OCI-M2 (cell line): Measurements from ENCODE around the gene ARHGAP27.

ENCODE experiments used
- DNase-seq: peaks from one replicate; lab custom pipeline; 2025; ENCODE audit not compliant: unreplicated experiment; lab: John Stamatoyannopoulos, UW

The ARHGAP27 gene

DNA sequence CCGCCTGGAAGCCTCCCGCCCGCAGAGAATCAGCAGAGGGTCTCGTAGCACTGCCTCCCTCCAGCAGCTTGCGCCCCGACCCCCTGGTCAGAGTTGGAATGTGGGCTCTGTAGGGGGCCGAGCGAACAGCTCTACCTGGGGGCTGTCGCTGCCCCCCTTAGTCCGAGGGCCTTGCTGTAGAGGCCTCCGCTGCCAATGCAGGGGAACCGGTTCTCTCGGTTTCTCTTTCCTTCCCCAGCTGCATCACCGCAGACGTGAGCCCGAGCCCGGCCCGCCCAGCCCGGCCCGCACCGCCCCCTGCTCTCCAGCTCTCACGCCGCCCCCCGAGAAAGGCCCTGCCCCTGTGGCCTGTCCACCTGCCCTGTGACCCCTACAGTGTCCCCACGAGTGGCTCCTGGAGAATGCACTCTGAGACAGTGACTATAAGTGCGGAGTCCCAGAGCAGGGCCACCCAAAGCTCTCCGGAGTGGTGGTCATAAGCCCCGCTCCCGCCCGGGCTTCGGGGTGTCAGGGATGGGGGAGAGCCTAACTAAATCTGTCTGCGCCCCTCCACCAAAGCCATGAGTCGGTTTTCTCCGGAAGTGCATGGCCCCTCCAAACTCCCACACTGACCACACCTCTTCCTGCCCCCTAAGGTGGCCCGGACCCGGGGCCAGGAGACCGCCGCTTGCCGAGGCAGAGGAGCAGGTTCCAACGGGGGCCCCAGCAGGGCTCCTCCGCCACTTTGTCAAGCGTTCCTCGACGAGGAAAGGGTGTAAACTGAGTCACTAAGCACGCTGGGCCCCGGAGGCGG lies 1.7 kb downstream of the ARHGAP27 start:
- no peak for DNase-seq

DNA sequence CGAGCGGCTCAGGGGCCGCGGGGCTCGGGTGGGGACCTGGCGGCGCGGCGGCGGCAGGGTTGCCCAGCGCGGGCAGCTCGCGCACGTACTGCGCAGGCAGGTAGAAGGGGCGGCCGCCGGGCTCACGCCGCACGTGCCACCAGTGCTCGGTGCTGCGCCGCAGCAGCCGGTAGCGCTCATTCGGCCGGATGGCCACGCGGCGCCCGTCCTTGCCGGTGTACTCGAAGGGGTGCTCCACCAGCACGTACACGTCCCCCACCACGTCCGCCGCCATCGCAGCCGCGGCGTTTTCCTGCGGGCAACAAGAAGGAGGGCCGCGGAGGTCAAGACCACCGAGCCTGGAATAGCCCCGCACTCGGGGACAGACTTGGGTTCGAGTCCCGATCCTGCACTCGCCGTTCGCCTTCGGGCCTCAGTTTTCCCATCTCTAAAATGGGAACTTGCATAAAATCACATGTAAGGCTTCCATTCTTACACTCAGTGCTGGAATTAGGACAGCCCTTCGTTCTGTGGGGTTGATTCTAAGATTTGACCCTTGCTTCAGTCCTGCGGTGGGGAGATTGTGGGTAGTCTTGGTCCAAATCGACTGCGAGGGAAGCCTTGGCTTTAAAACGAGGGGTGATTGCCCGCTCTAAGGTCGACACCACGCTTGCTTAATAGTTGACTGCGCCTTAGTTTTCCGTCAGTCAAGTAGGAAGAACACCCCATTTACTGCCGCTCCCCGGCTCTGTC lies 2.5 kb downstream of the ARHGAP27 start:
- DNase-seq, result no peak

DNA sequence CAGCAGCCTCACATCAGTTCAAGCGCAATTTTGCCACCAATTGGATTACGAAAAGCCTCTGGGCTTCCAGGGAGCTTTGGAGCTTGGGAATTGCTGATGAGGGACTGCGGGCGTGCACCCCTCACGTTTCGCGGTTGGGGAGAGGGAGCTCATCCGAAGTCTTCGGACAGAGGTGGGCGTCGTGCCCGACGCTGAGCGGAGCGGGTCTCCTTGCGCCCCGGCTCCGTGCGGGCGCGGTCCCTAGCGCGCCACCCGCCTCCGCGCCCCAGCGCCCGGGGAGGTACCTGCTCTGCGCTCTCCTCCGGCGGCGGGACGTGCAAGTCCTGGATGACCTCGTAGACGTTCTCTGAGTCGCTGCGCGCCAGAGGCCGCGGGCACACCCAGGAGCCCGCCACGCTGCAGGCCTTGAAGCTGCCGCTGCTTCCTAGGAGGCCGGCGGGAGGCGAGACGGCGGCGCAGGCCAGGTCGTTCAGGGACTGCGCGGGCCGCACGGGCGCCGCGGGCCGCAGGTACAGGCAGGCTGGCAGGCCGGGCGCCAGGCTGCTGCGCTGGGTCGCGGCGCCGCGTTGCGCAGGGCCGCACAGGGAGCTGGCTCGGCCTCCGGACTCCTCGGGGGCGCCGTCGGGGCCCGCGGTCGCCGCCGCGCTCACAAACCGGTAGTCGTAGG lies 3.2 kb downstream of the ARHGAP27 start:
- DNase-seq, result no peak

DNA sequence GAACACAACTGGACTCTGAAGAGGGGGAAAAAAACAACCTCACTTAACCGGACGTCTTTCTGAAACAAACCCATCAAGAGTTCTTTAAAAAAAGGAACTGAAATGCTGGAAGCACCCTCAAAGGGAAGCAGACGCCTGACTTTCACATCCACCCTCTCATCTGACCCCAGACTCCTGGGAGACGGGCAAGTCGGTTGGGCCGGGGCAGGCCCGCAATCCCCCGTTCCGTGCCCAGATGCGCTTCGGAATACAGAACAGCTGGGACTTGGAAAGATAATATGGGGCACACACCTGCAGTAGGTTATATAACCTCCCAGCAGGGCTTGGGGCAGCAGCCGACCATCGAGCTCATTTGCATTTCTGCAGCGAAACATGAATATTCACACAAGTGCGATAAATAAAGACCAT lies 3.7 kb downstream of the ARHGAP27 start:
- DNase-seq, result no peak

DNA sequence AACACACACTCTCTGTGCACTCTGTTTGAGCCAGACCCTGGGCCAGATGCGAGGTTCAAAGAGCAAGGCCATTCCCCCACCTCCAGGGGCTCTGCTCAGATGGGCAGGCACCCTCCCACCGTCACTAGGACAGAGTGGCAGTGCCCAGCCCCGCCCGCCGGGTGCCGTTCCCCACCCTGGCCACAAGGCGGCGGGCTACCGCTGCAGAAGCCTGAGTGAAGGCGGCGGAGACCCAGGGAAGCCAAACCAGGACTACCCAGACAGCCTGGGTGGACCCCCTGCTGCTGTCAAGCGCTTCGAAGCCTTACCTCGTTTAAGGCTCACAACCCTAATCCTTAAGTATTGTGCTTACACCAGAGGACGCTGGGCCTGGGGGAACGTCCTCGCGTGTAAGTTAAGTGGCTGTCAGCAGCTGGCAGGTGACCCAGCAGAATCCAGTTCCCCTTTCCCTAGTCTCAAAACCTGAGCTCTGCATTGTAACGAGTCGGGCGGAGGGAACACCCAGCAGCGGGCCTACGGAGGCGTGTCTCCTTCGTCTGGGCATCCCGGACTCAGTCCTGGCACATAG lies 4.5 kb downstream of the ARHGAP27 start:
- DNase-seq, result peak; percentile 19

DNA sequence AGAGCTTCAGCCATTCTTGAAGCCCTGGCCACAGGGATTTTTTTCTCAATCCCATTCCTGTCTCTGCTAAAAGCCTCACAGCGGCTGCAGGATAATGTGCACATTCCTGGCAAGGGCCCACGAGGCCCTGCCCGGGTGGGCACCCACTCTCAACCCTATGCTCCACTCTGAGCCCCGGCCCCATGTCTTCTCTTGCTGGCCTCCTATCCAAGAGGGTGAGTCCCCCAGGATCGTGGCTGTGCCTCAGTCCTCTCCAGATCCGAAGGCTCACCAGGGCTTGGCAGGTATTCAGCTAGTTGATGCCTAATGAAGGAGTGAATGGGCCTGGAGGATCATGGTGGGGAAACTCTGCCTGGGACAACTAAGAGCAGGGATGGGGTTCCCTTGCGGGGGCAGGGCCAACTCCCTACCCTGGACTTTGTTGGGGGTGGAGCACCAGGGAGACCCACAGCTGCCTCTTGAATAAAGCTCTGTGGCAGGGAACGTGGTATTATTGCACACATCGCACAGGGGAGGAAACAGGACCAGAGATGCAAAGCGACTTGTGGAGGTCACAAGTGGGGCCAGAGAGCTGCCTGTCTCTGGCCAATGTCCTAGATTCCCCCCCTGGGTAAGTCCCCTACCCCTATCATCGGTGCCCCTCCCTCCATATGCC lies 5.4 kb downstream of the ARHGAP27 start:
- no peak for DNase-seq

DNA sequence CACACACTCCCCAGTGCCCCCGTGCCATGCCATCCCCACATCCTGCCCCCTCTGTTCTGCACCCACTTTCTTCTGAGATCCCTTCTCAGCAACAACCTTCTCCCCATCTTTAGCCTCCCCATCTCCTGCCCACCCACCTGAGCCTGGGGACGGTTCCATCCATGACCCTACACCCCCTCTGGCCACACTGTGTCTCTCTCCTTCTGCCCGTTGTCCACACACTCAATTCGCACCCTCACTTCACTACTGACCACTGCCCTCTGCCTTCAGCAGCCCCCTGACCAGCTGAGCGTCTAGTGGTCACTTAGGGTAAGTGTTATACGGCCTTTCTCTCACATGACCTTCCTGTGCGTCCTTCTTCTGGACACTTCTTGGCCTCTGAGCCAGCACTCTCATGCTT lies 6.1 kb downstream of the ARHGAP27 start:
- DNase-seq, result no peak

DNA sequence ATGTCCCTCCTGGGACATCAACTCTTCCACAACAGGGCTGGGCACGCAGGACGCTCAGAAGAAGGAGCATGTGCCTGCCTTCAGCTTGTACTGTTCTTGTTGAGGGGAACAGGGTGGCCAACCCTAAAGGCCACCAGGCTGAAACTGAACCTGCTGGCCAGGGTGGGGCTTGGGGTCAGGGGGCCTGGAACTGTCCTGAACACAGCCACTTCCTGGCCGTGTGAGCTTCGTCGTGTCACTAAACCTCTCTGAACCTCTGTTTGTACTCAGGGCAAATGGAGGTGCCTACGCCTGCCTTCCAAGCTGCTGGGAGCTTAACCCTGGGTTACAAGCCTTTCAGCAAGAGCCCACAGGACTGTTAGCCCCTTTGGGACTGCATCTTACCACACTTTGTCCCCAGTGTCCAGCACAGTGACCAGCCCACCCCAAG lies 6.7 kb downstream of the ARHGAP27 start:
- no peak for DNase-seq

DNA sequence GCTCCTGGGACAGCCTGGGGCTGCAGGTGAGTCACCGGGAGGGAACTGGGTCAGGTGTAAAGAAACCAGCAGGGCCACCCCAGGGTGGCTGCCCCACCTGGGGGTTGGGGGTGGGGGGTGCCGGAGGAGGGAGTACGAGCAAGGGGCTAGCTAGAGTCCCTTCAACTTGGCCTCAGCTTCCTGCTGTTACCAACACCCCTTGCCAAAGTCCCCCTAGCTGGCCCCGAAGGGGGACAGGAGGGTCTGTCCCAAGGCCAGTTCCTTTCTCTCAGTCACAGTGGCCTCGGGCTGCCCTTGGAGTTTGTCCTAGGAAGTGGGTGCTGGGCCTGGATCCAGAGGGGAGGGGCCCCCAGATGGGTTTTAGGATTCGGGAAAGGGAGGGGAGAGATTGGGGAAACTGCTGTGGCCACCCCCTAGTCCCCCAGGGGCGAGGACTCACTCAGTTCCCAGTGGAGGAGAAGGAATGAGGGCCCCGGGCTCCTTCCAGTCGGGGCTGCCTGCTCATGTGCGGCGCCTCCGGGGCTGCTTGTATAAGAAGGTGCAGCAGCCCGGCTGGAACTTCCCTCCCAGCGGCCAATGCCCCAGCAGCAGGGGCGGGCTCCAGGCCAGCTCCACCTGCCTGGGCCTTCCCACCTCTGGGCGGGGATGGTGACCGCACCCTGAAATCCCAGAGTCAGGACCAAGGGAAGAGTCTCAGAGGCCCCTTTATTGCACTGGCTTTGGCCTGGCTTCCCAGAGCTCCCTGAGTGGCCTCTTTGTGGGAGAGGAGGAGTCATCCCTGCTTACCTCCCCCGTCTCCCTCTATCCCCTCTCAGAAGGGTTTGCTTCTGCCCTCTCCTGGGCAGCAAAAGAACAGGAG lies 7.3 kb downstream of the ARHGAP27 start:
- no peak for DNase-seq

DNA sequence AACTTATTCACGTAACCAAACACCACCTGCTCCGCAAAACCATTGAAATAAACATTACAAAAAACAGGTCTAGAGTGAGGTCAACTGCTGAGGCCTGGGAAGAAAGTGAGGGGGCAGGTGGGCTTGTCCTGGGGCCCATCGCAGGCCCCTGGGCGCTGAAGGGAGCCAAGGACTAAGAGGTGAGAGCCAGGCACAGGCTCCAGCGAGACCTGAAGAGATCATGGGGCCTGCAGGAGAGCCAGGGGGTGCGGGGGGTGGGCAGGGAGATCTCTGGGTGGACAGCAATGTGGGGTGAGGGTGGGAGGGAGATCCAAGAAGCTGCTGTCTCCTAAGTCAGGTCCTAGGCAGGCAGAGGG lies 7.9 kb downstream of the ARHGAP27 start:
- no peak for DNase-seq

DNA sequence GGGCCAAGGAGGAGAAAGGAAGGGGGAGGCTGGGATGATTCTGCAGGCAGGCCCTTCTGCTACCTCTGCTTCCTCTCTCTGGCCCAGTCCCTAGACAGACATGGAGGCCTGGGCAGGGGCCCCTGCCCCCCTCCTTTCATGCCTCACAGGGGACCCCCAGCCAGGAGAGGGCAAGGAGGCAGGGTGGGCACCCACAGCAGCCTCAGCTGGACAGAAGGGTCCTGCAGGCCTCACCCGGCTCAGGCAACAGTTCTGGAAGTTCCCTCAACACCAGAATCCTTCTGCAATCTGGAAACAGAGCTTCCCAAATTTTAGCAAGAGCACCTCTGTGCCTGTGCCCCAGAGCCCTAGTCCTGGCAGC lies 8.7 kb downstream of the ARHGAP27 start:
- no peak for DNase-seq

DNA sequence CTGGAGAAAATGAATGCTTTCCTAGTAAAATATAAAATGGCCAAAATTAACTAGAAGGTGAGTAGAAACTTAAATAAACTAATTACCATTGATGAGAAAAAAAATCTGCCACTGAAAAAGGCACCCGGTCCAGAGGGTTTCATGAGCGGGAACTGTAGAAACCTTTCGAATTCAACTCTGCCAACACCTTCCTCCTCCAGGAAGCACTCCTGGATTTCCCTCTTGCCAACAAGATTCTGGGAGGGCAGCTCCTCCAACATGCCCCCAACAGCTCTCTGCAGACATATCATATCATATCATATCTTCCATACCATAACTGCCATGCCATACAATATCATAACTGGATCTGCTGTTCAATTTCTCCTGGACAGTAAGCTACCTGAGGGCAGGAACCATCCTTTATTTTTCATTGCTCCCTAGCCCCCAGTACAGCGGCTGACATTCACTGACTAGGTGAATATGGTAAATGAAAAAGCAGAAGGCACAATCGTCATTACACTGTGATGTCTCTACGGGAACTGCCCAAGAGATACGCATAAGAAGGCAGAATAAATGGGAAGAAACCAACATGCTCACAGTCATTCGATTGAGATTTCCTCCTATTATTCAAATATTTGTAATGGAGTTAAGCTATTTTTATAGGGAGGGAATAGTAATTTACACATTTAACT lies 9.2 kb downstream of the ARHGAP27 start:
- no peak for DNase-seq

DNA sequence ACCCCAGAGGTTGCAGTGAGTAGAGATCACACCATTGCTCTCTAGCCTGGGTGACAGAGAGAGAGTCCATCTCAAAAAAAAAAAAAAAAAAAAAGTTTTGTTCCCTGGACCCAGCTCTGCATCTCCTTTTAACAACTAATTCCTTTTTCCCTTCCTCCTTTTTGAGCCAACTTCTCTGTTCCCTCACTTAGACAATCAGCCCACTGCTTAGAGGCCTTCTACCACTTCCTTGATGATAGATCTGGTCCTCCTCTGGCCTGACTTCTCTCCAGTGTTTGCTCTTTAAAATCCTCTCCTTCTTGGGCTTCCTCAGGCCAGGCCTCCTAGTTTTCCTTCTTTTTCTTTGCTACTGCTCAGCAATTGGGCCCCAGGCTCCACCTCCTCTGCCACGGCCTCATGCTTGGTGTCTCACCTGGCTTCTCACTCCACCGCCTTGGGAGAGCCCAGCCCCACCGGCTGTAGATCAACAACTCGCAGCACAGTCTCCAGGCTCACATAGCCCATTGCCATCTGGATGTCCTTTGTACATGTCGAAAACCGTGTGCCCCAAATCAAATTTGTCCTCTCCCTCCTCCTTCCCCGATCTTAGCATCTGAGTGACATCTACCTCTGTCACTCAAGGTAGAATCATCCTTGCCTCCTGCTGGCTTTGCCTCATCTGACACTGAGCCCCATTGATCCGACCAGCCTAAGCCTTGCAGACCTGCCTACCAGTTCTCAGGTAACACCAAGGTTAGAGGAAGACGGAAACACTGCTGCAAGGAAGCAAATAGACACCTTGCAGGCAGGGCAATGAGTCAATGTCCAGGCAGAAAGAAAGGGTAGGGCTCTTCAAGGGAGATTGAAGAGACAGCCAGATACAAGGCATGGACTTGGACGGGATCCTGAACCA lies 17.4 kb downstream of the ARHGAP27 start:
- DNase-seq, result no peak

DNA sequence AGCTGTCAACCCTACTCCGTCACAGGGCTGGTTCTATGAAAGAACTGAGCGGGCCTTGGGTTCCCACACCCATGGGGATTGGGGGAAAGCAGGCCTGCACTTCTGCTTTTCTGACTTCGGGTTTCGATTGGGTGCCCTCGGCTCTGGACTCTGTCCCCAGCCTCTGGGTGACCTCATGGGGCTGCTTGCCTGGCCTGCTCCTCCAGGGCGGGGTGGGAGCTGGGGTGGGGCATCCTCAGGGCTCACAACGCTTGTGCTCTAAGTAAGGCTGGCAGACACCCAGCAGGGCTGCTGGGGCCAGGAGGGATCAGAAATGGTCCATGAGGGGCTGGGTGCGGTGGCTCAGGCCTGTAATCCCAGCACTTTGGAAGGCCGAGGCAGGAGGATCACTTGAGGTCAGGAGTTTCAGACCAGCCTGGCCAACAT lies 19.2 kb downstream of the ARHGAP27 start:
- no peak for DNase-seq

DNA sequence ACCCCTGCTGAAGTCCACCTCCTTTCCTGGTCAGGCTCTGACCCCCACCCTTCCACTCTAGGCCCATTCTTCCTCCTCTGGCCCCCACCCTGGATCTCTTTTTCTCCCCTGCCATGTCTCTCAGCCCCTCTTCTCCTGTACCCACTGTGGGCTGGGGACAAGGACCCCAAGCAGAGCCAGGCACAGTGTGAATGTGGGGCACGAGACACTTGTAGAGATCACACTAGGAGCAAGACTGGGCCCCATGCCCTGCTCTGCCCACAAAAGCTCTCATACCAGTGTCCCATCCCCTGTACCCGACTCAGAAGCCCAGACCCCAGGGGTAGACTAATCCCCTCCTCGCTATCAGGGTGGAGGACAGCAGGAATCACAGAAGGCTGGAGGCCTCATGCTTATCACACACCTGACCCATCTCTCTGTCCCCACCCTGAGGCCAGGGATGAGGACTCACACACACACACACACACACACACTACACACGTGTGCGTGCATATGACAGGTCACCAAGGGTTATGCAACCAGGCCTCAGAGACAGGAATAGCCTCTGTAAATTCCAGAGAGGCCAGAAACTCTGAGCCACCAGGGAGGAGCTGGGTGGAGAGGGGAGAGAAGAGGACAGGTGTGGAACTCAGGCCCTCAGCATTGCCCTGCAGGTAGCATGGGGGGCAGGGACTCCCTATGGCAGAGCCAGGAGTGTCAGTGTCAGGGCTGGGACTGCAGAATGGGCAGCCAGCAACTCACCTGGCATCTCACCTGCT lies 21.1 kb downstream of the ARHGAP27 start:
- no peak for DNase-seq

DNA sequence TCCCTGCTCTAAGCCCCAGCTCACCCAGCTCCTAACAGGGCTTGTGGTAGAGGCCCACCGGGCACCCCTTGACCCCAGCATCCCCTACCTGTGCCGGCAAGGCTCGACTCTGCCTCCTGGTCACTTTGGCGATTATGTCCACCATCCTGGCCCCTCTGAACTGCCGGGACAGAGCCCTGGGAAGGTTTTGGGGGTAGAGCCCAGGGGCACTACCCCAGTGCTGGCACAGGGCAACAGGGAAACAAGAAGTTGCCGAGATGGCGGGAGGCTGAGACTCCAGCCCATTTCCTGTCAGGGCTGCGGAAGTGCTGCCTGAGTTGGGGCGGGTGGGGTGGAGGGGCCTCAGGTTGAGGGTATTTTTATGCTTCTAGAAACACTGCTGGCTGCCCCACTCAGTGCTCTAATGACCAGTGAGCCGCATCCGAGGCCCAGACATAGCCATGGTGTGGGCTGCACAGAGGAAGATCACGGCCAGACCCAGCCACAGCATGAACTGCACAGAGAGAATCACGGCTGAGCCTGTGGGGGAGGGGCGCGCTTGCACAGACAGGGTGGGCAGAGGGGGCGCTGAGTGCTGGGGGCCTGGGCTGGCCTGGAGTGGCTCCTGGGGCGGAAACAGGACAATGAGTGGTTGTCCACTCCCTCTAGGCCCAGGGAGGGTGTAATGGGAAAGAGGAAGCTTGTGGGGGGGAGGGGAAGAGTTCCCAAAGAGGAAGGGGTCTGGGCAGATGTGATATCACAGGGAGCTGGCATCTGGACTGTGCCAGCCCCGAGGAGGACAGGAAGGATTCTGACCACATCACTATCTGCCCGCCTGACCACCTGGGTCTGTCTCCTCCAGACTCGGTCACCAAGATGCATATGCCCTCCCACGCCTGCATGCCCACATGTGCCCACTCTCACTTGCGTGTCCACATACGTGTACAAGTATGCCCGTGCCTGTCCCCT lies 22.3 kb downstream of the ARHGAP27 start:
- DNase-seq, result no peak

DNA sequence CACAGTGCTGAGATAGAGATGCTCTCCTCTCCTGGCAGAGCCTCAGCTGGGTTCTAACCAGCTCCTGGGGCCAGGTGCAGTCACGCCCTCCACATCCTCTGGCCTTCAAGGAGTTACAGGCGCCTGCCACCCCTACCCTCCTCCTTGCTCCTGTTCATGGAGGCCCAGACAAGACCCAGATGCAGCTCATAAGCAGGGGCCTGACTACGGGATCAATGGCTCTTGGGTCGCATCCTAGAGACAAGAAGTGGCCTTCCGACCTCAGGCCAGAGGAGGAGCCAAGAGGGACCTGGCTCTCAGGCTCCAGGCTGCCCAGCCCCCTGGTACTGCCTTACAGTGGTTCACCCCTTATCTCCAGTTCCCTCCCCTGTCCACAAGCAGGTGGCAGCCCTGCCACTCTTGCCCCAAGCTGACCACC lies 23.0 kb downstream of the ARHGAP27 start:
- DNase-seq, result no peak
